GM10847 (cell line): ENCODE results near the gene SLC17A9.

ENCODE experiments used
- POLR2A ChIP-seq: IDR thresholded peaks from 2 replicates; pipeline ENCODE4 v1.6.1; 2011; ENCODE audit not compliant: insufficient read length; ENCODE audit errors: extremely low read depth

The SLC17A9 gene

DNA sequence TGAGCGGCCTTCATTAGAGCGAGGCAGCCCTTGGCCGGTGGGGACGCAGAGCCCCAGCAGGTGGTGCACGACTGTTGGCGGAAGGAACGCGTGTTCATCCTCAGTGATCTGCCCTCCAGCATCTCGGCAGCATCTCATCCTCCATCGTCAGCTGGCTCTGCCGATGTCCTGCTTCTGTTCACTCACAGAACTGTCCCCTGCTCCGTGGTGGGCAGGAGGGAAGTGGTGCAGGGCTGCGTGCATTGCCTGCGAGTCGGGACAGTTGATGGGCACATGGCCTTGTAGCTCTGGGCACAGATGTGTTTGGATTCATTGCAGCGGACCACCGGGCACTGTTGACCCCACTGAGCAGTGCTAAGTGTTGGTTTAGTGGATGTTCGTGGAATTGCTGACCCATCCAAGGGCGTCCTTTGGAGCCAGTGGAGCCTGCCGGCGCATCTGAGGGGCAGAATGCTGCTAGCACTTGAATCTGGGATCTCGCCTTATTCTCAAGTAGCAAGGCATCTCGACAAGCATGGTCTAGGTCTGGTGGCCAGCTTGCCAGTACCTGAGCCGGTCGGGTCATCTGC is 6.7 kb upstream of the SLC17A9 start:
- no peak for TF ChIP-seq POLR2A

DNA sequence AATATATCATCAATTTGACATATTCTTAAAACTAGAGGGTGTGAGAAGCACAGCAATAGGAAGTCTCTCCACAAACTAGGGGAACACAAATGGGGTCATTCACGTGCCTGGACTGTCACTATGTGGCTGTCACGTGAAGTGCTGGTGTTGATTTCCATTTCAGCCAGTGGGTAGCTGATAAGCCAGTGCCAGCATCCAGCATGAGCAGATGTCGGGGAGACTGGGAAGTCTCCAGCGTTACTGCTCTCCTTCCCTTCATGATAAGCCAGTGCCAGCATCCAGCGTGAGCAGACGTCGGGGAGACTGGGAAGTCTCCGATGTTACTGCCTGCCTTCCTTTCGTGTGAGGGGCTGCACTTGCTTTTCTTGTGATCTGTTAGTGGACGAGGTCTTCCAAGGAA is 5.6 kb upstream of the SLC17A9 start:
- no peak for TF ChIP-seq POLR2A

DNA sequence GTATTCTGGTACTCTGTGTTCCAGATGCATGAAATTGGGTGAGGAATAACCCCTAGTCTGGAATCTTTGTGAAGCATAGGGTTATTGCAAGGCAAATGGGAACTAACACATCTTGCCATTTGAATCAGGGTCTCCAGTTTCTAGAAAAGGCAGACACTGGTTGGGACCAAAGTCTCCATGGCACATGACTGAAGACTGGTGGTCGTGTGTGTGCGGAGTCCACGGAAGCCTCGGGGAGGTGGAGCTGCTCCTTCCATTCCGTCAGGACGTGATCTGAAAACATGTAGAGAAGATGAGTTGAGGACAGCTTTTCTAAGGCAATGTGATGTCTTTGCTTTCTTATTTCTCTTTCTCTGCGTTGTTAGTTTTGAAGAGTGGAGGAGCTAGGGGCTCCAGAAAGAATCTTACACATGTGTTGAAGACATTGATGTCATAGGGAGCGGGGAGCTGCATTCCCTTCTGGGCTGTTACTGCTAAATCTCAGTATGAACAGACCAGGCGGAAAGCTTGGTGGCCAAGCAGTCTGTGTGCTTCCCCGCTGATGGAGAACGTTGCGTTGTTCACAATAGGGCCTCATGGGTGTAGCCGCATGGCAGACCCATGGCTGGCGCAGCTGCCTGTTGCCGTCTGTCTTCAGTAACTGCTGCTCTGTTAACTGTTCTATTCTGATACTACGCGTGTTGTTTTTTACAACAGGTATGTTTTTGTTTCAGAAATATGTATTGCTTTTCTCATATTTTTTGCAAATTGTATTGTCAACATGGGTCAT is 4.8 kb upstream of the SLC17A9 start:
- no peak for TF ChIP-seq POLR2A

DNA sequence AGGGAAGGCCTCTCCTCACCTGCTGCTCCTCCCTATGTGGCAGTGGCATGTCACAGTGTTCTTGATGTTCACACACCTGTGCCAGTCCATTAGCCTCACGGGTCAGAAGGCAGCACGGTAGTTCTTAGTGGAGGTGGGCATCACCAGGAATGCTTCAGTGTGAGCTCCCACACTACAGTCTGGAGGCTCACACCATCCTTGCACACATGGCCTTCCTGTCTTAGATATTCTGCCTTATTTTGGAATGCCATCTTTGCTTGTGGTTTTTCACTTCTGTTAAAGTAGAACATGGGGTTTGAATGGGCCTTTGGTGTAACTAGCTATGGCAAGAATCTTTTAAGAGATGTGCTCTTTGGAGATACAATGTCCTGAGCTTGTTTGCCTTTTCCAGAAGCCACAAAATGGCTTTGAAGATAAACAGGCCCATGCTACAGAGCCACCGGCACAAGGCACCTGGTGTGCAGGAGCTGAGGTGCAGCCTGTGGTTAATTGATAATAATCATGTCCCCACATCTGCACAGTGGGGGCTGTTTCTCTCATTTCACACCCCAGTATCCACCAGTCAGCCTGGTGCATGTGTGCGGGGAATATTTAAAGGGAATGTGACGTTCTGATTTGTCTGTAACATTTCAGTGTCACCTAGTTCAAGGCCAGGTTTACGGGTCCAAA is 3.2 kb upstream of the SLC17A9 start:
- TF ChIP-seq POLR2A, result no peak

DNA sequence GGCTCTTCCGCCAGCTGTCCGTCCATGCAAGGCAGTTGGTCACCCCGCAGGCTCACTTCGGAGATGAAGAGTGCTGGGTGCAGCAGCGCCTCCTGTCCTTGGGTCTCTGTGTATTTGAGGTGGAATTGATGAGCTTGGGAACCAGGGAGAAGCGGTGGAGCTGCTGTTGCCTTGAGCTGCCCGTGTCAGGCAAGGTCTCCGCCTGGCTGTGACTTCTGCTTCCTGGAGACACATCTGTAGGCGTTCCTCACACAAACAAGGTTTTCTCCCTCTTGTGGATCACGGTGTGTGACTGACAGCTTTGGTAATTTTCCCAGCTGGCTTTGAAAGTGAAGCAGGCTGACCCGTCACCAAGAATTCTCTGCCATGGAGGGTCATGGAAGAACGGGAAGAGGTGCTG is 2.5 kb upstream of the SLC17A9 start:
- no peak for TF ChIP-seq POLR2A

DNA sequence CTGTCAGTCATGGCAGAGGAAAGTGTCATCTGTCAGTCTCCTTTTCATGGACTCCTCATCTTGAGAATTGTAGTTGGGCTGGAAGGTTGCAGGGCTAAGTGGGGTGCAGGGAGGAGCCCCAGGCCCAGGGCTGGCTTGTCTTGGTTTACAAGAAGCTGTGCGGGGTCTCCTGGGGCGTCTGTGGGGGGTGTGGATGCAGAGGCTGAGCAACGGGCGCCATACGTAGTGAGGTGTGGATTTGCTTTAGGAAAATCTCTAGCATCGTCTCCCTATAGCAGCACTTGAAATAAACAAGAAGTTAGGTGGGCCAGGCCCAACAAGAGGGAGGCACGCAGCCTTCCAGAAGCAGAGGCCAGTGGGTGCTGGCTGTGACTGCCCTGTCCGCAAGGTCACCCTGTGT is 1.8 kb upstream of the SLC17A9 start:
- TF ChIP-seq POLR2A, result no peak

DNA sequence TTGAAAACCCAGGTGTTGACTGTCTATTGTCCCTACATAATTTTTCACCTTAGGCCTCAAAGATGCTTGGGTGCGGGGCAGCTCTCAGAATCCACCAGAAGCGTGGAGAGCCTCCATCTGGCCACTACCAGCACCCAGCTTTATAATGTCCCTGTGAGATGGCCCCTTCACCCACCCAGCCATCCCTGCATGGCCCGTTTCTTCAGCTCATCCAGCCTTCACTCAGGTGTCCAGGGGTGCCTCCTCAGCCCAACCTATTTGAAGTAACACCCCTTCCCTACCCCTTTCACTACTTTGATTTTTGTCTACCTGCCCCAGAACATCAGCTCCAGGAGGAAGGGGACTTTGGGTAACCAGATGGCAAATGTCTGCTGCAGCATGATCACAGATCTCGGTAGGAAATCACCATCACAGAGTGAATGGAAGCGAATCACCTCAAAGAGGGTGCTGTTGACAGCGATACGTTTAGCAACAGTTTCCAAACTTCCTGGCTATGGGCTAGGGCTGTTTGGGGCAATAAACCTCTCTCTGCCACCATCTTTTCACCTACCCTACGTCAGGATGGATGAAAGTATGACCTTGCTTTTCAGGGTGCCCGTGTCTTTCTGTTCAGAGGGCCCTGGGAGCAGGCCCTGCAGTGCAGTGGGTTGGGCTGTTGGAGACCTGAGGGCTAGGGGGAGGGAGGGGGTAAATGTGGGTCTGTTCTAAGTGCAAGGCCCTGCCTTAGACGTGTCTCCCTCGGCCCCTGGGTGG is 1.2 kb upstream of the SLC17A9 start:
- no peak for TF ChIP-seq POLR2A

DNA sequence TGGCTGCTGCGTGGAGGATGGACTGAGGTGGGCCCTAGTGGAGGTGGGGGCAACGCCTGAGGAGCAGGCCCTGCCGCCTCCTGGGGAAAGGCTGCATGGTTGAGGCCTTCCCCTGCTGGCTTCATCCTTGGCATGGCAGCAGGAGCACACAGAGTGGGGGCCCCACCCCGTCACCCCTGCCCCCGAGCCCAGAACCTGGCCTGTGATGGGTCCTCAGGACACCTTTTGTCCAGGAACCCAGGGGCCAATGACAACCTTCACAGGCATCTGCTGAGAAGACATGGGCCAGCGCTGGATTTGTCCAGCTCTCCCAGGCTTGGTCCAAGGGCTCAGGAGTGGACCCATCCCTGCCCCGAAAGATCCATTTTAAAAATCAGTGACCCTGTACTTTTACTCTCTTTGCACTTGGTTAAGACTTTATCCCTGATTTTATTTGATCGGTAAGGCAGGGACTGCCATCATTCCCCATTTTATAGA is 575 bp upstream of the SLC17A9 start:
- no peak for TF ChIP-seq POLR2A

DNA sequence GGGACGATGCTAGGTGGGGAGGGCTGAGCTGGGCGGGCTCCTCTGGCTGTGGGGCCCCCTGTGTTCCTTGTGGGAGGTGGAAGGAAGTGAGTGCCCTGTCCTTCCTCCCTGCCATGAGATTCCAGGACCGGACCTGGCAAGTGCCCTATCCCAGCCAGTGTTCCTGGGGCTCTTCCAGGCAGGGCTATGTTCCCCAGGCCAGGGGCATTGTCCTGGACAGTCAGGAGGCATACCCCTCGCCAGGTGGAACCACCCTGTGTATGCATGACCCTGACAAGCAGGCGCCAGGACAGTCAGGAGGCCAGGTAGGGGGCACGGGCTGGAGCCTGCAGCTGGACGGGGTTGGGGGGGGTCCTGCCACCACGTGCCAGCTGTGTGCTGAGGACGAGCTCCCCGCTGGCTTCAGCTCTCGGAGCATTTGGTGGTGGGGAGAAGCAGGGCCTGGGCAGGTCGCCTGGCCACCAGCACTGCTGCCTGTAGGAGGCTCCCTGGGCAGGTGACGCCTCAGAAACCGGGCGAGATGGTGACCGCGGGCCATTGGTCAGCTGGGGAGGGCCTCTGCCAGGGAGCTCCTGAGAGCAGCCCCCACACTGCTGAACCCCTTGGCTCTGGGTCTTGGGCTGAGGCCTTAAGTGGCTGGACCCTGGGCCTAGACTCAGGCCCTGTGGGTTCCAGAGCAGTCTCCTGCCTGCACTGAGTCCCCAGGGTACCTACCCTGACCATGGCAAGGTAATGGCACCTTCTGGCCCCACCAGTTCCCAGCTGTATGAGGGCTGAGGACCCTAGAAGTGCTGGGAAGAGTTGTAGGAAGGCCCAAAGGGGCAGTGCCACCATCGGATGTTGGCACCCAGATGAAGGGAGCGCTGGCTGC is 694 bp downstream of the SLC17A9 start:
- TF ChIP-seq POLR2A, result no peak

DNA sequence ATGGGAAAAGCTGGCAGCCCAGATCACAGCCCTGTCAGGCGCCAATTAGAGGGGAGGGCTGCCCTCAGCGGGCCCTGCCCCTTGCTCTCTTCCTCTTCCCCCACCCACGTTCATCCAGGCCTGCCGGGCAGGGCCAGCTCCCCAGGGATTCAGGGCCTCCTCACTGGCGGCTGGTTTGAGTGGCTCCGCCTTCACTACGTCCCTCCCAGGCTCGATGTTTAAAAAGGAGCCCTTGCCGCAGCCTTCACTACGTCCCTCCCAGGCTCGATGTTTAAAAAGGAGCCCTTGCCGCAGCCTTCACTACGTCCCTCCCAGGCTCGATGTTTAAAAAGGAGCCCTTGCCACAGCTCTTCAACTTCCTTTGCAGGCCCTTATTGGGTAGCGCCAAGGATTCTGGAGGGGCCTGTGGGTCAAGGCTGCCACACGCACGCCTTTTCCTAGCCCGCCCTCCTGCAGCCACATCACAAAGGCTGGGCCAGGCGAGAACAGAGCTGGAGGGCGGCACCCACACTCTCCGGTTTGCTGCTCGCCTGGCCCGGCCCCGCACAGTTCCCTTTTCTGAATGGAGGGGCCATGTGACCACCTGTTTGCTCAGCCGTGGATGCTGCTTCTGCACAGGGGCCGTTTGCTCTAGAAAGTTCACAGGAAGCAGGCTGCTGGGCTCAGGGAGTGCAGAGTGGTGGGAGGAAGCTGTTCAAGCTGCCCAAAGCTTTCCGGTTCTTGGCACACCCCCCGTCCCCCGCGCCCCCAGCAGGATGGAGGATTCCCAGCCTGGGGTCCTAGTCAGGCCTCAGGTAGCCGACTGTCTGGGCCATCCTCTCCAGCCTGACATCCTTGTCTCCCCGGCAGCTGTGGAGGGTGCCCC is 1.6 kb downstream of the SLC17A9 start:
- peak; percentile 15 for TF ChIP-seq POLR2A

DNA sequence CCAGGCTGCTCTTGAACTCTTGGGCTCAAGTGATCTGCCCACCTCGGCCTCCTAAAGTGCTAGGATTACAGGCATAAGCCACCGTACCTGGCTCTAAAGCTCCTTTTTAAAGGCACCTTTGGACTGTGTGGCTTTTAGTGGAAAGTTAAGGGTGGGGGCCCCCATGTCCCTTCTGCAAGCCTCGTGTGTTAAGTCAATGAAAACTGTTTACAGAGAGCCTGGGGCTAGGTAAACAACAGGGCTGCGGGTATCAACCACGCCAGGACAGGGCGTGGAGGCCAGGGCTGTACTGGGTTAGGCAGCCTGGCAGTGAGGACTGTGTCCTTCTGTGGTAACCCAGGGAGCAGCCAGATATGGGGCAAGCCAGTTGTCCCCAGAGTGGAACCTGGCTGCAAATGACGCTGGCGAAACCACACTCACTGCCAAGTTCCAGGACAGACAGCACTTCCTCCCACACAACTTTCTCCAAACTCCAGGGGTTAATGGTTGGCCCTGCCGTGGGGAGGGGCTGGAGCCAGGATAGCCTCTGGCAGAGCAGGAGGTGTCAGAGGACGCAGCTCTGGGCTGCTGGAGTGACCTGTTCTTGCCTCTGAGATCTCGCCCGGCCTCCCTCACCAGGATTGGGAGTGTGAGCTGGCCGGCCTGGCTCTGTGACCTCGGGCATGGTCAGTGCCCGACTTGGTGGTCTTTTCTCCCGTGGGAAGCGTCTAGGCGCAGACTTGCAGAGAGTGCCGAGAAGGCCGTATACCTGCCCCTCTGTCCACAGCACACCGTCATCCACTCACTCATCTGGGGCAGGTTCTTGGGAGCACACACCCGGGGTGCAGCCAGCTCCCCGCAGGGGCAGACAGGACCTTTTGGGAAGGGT is 3.2 kb downstream of the SLC17A9 start:
- no peak for TF ChIP-seq POLR2A

DNA sequence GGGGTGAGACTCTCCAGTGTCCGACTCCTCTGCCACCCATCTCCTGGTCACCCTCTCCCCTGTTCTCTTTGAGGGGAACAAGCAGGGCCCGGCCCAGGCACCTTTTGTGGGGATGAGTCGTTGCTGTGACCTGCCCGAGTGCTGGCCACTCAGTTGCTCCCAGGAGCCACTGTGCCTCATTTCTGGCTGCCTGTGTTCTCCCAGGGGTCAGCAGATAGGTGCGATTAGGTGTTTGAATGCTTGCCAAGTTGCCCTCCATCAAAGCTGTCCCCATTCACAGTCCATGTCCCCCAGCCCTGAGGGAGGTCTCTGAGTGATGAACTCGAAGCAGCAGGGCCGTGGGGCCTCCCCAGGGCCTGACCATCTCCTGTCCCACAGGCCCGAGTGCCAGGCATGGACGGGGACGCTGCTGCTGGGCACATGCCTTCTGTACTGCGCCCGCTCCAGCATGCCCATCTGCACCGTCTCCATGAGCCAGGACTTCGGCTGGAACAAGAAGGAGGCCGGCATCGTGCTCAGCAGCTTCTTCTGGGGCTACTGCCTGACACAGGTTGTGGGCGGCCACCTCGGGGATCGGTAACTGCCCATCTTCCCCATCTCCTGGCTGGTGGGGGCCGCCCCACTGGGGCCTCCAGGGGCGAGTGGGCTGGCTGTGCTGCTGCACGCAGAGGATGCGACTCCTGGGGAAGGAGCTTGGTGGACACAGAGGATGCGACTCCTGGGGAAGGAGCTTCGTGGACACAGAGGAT is 4.1 kb downstream of the SLC17A9 start:
- TF ChIP-seq POLR2A, result no peak
